Gastrocnemius medialis (tissue), 4 donors: ENCODE data around the gene UTP14C.

Source experiments
- CTCF ChIP-seq, 5 experiments: fragments of 450-650 bp in 3 of 5; fragments of 200-600 bp in 2 of 5; sonication (generic) in 2 of 5; IDR thresholded peaks in 4 of 5; conservative IDR thresholded peaks in 1 of 5; 1 replicate in 4 of 5; 2 replicates in 1 of 5; pipeline ENCODE4 v1.5.1; 2016 to 2019; ENCODE audit warnings: antibody characterized with exemption in 5 of 5, mild to moderate bottlenecking in 3 of 5, moderate library complexity in 3 of 5
- POLR2A ChIP-seq, 2 donors: fragments of 450-650 bp; IDR thresholded peaks; one replicate each; pipeline ENCODE4 v1.6.1; 2017; ENCODE audit warnings: antibody characterized with exemption in 2 of 2, mild to moderate bottlenecking in 2 of 2, moderate library complexity in 2 of 2

DNA sequence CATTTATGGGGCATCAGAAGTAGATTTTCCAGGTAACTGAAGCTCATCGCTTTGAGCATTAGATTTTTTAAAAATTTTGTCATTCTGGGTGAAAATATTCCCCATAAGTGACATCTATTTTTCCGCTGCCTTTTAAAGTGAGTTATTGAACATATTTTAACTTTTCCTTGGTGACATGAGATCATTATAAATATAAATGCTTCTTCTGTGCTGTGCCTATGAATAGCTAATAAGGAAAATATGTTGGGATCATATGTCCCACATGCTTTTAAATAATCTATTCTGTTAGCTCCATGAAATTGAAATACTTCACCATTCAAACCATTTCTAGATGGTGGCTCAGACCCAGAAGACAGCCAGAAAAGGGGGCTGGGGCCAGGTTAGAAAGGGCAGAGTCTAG is 27.3 kb upstream of the UTP14C start:
- TF ChIP-seq CTCF (IDR thresholded peaks at IDR 0.05 in 4 of 5, conservative IDR thresholded peaks at IDR 0.05 in 1 of 5) (no peak), POLR2A (IDR thresholded peaks at IDR 0.05) (no peak)
